GM21576 (cell line): Measurements from ENCODE around the gene C6orf132.

Experiments used
- ATAC-seq: cut with Tn5 transposase; IDR thresholded peaks from one replicate; pipeline ENCODE4 v1.9.1; 2021; ENCODE audit warnings: mild to moderate bottlenecking, moderate library complexity; ENCODE audit not compliant: unreplicated experiment

The C6orf132 gene

DNA sequence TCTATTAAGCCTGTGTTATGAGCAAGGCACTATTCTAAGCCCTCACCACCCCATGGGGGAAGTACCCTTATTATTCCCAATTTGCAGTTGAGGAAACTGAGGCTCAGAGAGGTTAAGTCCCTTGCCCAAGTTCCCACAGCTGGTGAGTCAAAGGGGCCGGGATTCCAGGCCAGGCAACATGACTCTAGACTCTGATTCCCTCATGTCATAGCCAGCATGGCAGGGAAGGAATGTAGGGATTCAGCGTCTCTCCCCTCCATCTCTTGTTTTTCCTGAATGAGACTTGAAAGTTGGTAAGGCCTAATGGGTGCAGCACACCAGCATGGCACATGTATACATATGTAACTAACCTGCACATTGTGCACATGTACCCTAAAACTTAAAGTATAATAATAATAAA lies 6.7 kb downstream of the C6orf132 start:
- ATAC-seq = no peak

DNA sequence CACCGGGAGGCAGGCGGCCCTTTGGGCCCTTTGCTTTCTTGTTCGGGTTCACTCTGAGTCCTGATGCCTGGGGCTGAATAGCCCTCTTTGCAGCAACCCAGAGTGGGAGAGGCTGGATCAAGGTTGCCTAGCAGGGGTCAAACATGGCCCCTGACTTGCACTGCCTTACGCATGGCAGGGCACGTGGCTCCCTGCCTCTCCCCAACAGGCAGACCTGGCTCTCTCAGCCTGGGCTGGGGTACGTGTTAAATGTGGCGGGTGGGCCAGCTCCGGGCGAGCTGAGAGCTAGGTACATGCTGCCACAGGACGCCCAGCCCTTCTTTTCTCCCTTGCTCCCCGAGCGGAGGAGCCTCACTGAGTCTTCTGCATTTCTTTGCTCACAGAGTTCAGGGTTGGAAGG lies 7.3 kb downstream of the C6orf132 start:
- no peak for ATAC-seq

DNA sequence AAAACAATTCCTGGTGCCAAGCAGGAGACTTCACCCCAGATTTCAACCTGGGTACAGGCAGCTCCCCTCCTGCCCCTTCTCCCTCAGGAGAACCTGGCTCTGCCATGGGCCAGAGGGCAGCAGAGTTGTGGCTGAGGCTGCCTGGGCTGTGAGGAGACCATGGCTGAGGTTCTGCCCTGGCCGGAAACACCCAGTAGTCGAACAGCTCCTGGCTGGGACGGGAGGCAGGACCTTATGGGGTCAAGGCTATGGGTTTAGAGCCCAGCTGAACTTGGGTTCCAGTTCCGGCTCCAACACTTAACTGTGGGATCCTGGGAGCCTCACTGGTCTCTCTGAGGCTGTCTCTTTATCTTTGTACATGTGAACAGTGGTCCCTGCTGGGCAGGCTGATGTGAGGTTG lies 8.5 kb downstream of the C6orf132 start:
- ATAC-seq = no peak

DNA sequence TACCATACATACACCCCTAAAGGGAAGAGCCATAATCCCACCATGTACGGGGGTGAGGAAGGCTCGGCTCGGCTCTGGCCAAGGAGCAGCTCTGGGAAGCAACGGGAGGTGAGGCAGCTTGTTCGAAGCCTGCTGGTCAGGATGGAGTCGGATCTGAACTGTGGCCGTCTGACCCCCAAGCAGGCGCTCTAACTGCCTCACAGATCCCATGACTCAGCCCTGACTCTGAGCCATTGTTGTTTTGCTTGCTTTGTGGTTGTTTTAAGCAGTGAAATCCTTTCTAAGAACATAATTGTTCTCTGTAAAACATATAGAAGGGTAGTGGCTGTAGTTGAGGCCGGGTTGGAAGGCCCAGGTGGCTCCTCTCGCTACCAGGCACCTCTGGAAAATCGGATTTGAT lies 10.9 kb downstream of the C6orf132 start:
- no peak for ATAC-seq

DNA sequence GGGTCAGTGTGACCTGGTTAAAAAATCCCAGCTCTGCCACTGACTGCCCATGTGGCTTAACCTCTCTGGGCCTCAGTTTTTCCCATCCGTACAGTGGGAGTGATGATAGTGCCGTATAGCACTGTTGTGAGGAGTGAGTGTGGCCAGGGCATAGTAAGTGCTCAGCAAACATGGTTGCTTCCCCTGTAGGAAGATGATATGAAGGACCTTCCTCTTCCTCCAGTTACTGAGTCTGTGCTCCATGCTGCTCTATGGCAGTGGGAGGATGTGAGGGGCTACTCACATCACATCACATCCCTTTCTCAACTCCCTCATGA lies 13.1 kb downstream of the C6orf132 start:
- no peak for ATAC-seq

DNA sequence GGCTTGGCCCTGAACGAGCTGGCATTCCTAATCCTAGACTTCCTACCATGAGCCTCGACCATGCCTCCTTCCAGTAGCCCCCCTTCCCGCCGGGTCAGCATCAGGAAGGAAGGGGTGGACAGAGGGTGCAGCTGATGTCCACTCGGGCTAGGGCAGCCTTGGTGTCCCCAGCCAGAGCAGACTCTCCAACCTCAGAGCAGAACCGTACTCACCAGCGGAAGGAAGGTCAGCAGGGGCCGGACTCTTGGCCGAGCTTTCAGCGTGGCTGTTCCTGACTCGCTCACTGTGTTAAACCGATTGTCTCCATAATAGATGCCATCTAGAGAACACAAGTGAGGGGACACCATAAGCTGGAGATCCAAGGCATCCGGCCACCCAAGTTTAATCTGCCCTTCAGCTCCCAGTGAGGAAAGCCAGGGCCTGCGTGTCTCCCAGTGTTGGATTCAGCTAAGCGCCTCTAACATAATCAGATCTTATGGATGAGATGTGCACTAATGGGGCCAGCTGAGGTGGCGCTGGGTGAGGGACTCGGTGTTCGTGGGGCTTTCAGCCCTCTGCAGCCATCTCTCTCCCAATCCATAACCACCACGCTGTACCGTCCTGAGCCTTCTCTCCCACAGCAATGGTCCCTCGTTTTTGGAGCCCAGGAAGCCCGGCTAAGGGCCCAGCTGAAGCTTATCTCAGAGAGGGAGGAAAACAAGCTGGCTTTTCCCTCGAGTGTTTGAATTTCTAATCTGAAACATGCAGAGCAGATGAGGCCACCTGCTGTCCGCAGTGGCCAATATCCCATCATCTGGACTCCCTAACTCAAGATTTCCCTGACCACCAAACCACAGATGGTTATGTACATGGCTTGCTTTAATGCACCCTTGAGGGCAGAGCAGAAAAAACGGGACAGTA lies 13.7 kb downstream of the C6orf132 start:
- no peak for ATAC-seq

DNA sequence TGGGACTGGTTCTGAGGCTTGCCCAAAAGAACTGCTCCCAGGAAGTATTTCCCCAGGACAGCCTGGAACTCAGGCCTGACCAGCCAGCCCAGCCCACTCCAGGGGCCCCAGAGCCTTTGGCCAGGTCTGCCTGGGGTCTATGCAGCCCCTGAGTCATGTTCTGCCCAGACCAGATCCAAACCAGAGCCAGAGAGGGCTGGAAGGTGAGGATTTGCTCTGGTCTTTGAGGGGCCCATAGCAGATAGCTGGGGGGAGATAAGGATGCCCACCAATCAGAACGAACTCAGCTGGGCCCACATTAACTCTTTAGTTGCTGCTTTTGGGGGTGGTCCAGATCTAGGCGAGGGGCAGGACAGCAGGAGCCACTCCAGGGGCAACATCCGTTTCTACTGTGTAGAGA lies 16.8 kb downstream of the C6orf132 start:
- ATAC-seq = no peak

DNA sequence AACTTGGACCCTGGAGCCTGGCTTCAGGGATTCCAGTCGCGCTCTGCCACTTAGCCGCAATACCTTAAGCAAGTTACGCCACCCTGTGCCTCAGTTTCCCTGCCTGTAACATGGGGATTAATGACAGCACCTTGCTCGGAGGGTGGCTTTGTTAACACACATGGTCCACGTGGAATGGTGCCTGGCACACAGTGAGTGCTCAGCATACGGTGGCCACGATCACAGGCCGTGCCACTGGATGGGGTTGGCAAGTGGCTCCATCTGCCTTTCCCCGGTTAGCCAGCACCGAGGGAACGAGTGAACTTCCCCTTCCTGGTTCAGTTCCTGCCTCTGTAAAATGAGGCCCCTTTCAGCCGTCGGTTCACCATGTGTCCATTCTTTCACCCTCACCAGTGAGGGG lies 17.2 kb downstream of the C6orf132 start:
- no peak for ATAC-seq

DNA sequence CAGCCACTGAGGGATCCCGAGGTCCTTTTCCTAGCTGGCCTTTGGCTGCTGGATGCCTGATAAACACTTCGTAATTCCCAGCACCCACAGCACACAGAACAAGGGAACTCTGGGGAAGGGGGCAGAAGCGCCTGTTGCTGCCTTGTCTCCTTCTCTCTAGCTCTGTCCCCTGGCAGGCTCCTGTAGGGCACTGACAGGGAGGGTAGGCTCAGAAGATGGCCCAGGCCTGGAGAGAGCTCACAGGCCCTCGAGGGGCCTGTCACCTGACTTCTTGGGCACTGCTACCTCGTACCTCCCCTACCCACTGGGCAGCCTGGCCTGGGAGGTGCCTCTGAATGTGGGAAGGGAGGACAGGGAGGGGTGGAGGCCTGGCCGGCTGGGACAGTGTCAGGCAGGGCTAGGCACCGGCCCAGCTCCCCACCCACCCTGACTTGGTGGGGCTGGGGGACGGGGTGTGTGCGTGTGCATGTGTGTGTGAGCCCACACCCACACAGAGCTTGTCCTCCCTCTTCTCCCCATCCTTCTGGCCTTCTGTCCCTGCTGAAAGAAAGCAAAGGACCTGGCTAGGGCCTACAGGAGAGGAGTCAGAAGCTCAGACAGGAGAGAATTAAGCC lies 18.1 kb downstream of the C6orf132 start:
- ATAC-seq = no peak

DNA sequence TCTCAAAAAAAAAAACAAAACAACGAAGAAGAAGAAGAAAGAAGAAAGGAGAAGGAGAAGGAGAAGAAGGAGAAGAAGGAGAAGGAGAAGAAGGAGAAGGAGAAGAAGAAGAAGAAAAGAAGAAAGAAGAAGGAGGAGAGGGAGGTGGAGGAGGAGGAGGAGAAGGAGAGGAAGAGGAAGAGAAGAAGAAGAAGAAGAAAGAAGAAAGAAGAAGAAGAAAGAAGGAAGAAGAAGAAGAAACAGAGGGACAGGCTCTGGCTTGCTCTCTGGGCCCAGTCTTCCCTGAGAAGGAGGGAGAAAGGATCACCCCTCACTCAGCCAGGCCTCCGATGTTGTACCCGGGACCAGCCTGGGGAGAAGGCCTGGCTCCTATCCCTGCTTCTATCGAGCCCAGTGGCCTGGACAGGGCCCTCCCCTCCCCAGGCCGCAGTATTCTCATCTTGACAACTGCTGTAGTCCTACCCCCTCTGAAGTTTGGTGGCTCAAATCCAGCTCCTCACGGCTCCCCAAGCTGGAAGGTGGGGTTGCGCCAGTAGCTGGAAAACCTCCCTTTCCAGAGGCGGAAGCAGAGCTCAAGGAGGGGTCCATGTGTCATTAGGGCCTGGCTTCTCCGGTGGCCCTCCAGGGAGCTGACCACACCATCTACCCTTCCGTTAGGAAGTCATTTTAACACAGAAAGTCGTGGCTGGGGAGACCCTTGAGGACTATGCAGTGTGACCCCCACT lies 18.9 kb downstream of the C6orf132 start:
- ATAC-seq = no peak

DNA sequence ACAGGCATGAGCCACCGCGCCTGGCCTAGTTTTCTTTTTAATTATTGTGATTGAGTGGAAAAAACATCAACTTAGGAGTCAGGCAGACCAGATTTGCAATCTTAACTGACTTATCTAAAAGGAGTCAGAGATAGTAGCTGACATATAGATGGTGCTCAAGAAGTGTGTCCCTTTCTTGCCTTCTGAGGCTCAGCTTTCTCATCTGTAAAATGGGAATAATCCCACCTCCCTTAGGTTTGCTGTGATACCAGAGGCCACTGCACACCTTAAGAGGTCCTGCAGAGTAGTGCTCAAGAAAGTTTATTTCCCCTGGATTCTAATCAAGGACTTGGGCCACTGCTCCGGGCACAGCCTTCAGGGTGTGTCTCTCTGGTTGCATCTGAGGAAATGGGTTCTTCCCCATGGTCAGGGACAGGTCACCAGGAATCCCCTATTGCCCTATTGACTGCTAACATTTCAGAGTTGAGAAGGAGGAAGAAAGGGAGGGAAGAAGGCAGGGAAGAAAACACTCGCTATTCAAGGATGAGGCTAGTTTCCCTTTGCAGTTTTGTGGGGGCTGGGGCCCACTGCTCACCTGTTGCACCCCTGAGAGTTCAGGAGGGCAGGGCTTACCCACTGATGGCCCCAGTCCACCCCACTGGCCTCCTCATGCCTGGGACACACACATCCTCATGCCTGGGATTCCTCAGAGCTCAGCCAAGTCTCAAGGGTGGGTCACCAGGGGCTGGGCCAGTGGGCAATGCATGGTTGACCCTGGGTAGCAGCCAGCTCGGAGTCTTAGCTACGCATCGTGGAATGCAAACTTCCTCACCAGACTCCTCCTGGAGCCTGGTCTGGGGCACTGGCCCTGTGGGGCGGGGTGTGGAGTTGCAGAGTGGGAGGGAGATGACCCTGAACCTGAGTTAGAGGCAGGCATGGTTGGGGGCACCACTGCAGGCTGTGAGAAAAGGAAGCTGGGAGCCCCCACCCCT lies 21.2 kb downstream of the C6orf132 start:
- no peak for ATAC-seq

DNA sequence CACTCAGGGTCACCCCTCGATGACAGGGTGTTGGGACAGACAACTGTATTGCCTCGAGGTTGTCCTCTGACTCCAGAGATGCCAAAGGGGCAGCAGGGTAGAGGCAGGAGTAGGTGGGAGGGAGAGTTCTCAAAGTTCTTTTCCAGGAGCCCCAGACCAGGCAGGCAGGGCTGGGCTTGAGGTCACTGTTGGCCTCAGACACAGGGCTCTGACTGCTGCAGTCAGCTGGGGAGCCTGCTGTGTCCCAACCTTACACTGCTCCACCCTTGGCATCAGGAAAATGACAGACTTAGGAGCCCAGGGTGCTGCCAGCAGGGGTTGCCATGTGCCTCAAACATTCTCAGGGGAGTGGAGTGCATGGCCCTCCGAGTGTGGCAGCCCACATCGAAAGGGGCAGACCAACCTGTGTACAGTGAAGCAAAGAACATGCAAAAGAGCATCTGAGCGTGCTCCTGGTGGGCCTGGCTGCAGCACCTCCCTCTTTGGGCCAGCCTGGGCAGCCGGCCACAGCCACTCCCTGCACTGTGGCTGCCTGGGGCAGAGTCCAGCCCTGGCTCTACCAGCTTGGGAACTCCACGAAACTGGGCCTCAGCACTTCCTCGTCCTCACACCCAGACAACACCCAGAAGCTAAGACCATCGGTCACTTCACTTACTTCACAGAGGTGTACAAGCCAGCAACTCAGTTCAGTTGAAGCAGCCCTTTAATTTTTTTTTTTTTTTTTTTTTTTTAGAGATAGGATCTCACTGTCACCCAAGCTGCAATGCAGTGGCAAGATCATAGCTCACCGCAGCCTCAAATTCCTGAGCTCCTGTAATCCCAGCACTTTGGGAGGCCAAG lies 24.0 kb downstream of the C6orf132 start:
- ATAC-seq = no peak

DNA sequence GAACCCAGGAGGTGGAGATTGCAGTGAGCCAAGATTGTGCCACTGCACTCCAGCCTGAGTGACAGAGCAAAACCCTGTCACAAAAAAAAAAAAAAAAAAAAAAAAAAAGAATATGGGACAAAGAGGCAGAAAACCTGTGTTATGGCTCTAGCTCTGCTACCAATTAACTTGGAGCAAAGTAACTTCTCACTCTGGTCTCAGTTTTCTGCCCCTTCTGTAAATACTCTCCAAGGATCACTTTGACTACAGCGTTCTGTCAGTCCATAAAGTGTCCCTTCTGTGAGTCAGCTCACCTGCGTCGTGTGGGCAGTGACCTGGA lies 24.6 kb downstream of the C6orf132 start:
- ATAC-seq = no peak

DNA sequence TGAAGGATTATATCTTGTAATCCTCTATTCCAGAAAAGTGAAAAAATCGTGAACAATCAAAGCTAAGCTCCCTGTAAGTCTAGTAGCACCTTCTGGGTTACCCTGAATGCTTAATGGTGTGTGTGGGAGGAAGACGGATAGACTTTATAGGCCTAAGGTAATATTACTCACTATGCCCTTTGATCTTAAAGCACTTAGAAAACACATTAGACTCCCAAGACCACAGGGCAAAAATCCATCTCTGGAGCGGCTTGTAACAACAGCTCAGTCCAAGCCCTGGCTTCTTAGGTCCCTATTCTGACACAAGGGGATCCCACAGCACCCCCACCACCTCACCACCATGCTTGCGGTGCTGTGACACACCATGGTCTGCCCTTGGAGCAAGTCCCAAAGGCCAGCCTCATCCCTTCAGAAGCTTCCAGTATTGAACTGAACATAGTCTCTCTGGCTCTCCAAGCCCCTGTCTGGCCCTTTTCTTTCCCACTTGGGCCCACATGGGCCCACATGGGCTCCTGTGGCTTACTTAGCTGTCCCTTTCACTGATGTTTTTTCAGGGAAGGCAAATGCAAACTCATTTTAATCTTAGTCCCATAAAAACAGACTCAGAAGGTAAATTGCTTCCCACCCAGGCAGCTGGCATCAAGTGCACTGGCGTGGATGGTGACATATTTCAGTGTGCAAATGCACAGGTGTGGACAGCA lies 28.3 kb downstream of the C6orf132 start:
- no peak for ATAC-seq

DNA sequence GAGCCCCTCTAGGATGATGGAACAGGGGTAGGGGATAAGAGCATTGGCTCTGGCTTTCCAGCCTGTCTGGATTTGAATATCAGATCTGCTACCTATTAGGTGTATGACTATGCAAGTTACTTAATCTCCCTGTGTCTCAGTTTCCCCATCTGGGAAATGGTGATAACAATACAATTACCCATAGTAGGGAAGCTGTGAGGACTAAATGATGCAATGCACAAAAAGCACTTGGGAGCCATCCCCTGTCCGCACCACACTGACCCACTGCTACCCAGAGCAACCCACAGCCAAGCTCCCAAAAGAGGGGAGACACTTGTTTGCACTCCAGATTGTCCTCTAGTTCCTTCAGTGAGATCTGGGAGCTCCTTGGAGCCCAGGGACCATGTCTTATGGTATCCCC lies 30.1 kb downstream of the C6orf132 start:
- no peak for ATAC-seq

DNA sequence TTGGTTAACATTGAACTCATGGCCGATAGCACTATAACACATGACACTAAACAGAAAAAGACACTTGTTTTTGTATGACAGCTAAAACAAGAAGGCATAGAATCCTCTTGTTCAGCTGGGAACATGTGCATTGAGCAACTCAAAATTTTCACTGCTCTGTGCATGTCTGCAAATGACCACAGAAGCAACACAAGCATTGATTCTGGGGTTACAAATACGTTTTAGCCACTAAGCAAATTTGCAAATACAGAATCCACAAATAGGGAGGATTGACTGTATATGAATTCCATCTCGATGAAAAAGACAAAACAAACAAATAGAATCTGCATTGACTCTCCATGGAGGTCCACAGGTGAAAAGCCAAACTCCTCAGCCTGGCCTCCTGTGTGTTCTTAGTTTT lies 31.7 kb downstream of the C6orf132 start:
- no peak for ATAC-seq

DNA sequence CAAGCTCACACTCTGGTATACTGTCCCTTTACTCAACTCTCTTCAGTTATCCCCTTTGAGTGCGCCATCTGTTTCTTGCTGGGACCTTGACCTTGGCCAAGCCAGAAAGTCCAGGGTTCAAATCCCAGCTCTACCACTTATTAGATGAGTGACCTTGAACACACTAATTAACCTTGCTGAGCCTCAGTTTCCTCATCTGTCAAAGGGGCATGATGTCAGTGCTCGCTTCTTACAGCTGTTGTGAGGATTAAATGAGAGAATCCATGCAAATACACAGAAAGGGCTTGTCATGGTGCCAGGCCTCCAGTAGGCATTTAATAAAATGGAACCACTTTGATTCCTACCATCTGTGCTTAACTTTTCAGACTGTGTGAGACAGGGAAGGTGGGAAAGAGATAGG lies 34.3 kb downstream of the C6orf132 start:
- no peak for ATAC-seq

DNA sequence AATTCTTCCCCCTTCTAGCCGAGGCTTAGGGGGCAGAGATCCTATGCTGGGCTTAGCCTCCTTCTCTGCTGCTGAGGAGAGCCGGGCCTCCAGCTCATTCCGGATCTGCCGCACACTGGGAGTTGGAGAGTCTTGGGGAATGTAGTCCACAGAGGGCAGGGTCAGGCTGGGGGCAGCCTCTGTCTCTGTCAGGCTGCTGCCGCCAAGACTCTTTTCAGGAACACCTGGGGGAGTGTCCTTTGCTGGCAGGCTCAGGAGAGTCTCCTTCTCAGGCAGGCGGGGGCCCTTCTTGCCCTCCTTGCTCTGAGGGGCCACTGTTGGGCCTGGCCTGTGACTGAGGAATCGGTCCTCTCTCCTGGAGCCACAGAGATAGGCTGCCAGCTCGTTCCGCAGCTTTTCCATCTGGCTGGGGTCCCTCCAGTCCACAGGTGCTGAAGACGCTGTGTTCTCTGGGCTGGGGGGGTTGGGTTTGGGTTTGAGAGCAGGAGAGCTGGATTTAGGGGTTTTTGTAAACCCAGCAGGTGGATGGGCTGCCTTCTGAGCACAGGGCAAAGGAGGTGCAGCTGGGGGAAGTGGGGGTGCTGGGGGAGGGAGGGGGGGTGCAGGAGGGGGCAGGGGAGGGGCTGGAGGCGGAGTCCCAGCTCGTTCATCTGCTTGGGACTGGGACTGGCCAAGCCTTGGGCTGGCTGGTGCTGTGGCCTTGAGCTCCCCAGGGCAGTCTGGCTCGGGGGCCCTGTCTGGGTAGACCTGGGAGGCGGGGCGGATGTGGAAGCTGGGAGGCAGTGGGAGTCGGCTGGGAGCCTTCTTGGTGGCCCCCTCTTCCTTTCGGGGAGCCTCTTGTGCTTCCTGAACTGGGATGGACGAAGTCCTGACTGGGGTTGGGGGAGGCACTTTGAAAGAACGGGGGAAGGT lies 36.1 kb downstream of the C6orf132 start:
- no peak for ATAC-seq

DNA sequence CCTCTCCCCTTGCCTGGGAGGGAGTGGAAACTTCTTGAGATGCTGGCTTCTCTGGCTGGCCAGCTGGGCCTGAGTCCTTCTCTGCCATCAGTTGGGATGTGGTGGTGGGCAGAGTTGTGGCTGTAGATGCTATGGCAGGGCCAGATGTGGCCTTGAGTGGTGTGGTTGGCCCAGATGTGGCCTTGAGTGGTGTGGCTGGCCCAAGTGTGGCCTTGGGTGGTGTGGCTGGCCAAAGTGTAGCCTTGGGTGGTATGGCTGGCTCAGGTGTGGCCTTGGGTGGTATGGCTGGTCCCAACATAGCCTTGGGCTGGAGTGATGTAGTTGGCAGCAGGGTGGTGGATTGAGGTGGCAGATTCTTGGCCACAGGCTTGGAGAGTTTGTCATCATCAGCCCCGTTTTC lies 36.7 kb downstream of the C6orf132 start:
- ATAC-seq = no peak
